ENCODE results near the gene MFAP2. TPM values are rescaled to one million over a fixed set of nuclear protein-coding genes. Genes with fewer than 3 reads are reported as not detected.

MFAP2 gene
- total and polyA plus RNA-seq, 2 experiments from 2014 or later: 129 to 255 TPM

DNA sequence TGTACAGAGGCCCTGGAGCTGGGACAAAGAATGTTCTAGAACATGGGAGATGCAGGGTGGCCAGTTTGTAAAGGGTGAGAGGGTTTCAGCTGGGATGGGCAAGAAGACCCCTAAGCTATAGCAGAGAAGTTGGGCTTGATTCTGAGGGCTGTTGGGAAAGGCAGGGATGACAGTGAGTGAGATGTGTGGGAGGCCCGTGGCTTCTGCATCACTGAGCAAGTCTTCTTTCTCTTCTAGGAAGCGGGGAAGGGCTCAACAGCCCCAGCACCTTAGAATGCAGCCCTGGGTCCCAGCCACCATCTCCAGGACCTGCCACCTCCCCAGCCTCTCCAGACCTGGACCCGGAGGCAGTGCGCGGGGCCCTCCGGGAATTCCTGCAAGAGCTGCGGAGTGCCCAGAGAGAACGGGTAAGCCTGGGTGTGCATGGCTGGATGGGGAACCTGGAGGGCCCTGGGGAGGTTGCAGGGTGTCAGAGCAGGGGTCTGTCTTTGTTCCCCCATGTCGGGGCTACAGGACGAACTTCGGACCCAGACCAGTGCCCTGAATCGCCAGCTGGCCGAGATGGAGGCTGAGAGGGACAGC is 14.8 kb downstream of the MFAP2 start:
- H3K36me3 Mint-ChIP-seq (ENCODE audit: low read depth): peaks cover 35% of the 10 kb centered on the region
- H3K27me3 Mint-ChIP-seq (ENCODE audit: insufficient read depth, low read depth, poor library complexity): peaks cover 11% of the 10 kb centered on the region
- Histone ChIP-seq H3F3A (replicated peaks; ENCODE audit: low read depth) (peaks cover 2% of the 10 kb centered on the region; the same call in 1 of the 2 replicates), H3K27ac (ENCODE audit: low read depth) (no peak overlapping the region), H4K20me1 (replicated peaks; ENCODE audit: insufficient read depth) (0 out of 2 replicates have a peak, but pooled peaks cover 3% of the 10 kb centered on the region), H2AFZ (no peak overlapping the region), H3K79me2 (replicated peaks; ENCODE audit: insufficient read depth) (0 out of 2 replicates have a peak, but pooled peaks cover 2% of the 10 kb centered on the region), H3K4me3 (no peak overlapping the region), H3K4me1 (ENCODE audit: insufficient read depth) (no peaks in the 10 kb centered on the region; the same call in 1 of the 2 replicates), H3K27me3 (ENCODE audit: insufficient read depth) (no peaks in the 10 kb centered on the region), H3K9me2 (ENCODE audit: insufficient read depth) (no peaks in the 10 kb centered on the region), H3K36me3 (ENCODE audit: insufficient read depth) (peaks cover 3% of the 10 kb centered on the region; the same call in 1 of the 2 replicates), H3K4me2 (no peak overlapping the region)
- H3K27ac Mint-ChIP-seq: no peak overlapping the region
- H3K9me3 Mint-ChIP-seq: no peaks in the 10 kb centered on the region
- TF ChIP-seq ETS1 (IDR thresholded peaks at IDR 0.05): no peak
- no peak for TF ChIP-seq POLR2AphosphoS5 (IDR thresholded peaks at IDR 0.05; ENCODE audit: low read depth)
- TF ChIP-seq EZH2phosphoT487 (IDR thresholded peaks at IDR 0.05; ENCODE audit: unreplicated experiment): no peak
- TF ChIP-seq NANOG (IDR thresholded peaks at IDR 0.05; ENCODE audit: borderline replicate concordance): no peak
- TF ChIP-seq ZNF114 (CRISPR knock-in tag; IDR thresholded peaks at IDR 0.05): no peak
- no peak for TF ChIP-seq CREB1 (CRISPR knock-in tag; IDR thresholded peaks at IDR 0.05; ENCODE audit: low read depth)
- TF ChIP-seq CTCF (conservative IDR thresholded peaks at IDR 0.05; ENCODE audit: low read depth in 2 of 2): no peak
- TF ChIP-seq ZNF331 (CRISPR knock-in tag; IDR thresholded peaks at IDR 0.05; ENCODE audit: low read depth): no peak
- TF ChIP-seq REST (IDR thresholded peaks at IDR 0.05; ENCODE audit: unreplicated experiment): no peak
- no peak for TF ChIP-seq ZNF462 (CRISPR knock-in tag; IDR thresholded peaks at IDR 0.05)
- TF ChIP-seq STAT1 (IDR thresholded peaks at IDR 0.05; ENCODE audit: unreplicated experiment): no peak
- TF ChIP-seq EZH2 (IDR thresholded peaks at IDR 0.05; ENCODE audit: low read depth, unreplicated experiment): no peak
- no peak for TF ChIP-seq JUNB (IDR thresholded peaks at IDR 0.05; ENCODE audit: unreplicated experiment)
- ATAC-seq (no peak), DNase-seq (ENCODE audit: low spot score) (no peak)
- no peak overlapping the region for H3K4me3 Mint-ChIP-seq
- peaks cover under 1% of the 10 kb centered on the region; the same call in 2 of the 3 replicates for H3K4me1 Mint-ChIP-seq
